ENCODE data around the gene FNBP1.
"Not testable (repeated sequence)": the region's sequence is repeated elsewhere in the genome, so short reads cannot be mapped to it uniquely, and the experiment has no call there.

FNBP1 gene

DNA sequence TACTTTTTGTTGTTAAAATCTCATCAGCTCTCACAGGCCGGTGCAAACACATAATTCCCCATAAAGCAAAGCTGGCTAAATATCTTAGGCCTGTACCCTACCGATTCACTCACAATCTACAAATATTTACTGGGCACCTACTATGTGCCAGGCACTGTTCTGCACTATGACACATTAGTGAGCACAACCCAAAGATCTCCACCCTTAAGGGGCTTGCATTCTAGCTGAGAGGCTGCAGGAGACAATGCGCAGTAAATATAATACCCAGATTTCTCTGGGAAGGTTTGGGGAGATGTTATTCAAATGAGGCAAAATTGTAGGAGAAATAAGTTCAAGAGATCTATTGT lies 53.7 kb downstream of the FNBP1 start:
- no peak for DNase-seq

DNA sequence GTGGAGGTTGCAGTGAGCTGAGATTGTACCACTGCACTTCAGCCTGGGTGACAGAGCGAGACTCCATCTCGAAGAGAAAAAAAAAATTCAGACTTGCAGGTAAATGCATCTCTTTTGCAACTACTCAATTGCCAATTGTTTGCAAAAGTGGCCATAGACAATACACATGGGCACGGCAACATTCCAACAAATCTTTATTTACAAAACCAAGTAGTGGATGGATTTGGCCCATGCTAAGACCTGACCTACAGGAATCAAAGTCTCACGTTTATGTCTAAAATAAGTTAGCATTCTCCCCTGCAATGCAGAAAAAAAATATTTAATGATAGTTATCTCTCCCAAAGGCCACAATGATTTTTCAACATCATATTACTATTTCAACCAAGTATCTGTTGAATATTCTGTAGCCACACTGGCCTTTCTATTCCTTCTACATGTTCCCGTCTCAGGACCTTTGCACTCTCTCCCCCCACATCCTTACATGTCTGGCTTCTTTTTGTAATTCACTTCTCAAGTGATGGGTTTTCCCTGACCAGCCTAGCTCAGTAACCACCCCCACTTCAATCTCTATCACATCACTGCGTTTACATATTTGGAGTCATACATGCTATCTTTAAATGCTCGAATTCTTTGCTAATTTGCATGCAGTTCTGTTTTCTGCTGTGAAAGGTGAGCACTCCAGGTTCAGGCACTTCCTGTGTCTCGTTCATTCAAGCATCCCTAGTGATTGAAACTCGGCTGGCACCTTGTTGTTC lies 54.2 kb downstream of the FNBP1 start:
- DNase-seq: no peak

DNA sequence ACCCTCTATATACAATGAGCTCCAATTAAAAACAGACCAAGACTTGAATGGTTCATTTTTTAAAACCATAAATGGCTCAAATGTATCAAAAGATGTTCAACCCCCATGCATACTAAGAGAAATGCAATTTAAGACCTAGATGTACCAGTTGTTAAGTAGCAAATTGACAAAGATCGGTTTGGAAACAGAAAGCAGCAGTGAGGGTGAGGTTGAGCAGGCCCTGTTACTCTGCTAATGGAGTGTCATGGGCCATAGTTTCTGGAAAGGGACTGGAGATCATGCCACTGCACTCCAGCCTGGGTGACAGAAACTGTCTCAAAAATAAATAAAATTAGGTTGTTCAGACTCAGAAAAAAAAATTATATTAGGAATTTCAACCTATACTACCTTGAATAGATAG lies 55.0 kb downstream of the FNBP1 start:
- no peak for DNase-seq

DNA sequence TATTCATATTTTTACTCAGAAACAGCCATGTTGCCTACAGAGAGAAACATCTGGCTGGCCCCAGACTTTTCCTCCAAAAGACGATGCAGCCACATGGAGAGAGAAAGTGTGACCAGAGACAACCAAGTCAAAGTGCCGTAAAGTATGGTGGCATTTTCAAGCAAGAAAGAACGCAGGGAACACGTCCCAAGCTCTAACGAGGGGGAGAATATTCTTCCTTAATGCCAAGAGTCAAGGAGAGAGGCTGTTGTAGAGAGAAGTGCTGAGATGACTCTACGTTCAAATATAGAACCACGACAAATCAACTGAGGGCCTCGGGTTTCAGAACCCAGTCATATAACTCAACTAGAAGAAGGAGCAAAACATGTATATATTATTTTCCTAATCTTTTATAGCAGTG lies 55.9 kb downstream of the FNBP1 start:
- DNase-seq: no peak

DNA sequence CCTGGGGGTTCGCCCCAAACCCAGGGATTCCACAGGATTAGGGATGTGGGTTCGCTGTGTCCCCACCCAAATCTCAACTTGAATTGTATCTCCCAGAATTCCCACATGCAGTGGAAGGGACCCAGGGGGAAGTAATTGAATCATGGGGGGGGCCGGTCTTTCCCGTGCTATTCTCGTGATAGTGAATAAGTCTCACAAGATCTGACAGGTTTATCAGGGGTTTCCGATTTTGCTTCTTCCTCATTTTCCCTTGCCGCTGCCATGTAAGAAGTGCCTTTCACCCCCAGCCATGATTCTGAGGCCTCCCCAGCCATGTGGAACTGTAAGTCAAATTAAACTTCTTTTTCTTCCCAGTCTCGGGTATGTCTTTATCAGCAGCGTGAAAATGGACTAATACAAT lies 58.4 kb downstream of the FNBP1 start:
- not testable (repeated sequence) for DNase-seq

DNA sequence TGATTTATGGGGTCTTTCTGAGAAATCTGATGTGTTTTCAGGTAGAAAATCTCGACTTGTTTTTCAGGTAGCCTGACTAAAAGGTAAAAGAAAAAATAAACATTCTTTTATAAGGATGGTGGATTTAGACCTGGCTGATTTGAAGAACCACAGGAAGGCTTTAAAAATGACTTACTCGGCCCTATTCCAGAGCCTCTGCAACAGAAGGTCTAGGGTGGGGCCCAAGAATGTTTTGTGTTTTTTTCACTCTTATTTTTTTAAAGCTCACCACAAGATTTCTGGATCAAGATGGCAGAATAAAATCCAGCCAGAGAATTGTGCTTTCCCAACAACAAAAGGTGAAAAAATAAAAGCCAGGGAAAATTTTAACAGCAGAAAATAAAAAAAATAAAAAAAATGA lies 59.1 kb downstream of the FNBP1 start:
- no peak for DNase-seq

DNA sequence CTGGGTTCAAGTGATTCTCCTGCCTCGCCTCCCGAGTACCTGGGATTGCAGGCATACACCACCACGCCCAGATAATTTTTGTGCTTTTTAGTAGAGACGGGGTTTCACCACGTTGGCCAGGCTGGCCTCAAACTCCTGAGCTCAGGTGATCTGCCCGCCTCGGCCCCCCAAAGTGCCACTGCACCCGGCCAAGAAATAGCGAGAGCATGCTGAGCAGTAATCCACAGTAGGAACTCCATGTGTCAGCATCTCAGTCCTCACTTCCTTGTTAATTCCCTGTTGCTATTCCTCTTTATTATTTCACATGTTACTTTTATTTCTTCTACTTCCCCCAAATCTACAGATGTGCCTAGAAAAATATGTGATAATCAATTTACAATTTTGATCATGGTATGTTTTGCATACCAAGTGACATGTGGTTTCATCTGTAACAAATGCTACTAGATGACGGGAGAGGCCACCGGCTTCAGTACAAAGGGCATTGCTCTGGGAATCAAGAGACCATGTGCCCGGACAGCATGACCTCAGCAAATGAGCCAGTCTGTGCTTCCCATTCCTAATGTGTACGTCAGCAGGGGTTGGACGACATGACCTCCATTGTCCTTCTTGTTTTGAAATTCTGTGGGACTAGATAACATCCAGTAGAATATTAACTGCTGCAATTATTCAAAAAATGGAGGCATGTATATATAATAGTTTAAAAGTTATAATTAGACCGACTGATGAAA lies 61.6 kb downstream of the FNBP1 start:
- no peak for DNase-seq

DNA sequence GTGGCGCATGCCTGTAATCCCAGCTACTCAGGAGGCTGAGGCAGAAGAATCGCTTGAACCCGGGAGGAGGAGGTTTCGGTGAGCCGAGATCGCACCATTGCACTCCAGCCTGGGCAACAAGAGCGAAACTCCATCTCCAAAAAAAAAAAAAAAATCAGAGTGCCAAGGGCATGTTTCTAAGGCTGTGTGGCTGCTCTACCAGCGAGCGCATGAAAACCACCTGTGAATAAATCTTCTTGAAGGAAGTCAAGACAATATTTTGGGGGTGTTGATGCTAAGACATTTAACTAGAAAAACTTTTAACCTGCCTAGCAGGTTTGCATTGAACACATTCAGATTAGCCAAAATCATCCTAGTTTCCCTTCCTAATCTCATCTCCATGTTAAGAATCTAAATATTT lies 62.8 kb downstream of the FNBP1 start:
- not testable (repeated sequence) for DNase-seq

DNA sequence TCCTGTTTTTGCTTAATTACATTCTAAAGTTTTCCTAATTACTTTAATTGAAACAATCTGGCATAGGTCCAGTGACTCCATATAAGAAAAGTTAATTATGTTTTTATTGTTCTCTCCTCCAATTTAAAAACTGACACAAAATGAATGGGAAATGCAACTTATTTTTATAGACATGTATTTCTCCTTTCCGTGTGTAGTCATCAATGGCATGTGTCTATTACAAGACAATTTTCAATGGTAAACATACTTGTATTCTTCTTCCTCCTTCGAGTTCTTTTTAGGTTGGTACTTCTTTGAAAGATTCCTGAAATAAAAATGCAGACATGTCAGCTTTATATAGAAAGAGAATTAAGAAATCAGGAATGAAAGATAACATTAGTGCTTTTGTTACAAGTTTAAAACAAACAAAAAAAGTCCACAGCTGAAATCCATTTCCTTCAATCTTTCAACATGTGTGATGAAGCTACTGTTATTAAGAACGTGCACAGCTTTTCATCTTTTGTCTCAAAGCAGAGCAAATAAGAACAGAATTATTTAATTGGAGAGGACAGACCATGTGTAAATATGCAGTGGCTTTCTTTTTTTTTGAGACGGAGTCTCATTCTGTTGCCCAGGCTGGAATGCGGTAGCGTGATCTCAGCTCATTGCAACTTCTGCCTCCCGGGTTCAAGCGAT lies 63.8 kb downstream of the FNBP1 start:
- DNase-seq: no peak

DNA sequence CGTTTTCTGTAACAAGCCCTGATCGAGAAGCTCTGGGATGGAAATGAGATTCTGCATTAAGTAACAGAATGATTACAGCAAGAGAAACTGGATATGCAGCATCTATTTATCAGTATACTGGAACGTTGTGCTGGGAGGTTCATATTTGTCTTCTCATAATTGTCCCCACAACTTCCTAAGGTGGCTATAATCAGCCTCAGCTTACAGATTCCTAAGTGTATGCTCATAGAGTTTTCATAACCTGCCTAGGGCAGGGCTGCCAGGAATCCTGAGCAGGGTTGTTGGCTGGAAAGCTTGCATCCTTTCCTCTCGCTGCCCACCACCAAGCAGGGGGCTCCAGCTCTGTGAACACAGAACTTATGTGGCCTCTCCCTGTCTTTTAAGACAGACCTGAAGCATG lies 70.2 kb downstream of the FNBP1 start:
- no peak for DNase-seq

DNA sequence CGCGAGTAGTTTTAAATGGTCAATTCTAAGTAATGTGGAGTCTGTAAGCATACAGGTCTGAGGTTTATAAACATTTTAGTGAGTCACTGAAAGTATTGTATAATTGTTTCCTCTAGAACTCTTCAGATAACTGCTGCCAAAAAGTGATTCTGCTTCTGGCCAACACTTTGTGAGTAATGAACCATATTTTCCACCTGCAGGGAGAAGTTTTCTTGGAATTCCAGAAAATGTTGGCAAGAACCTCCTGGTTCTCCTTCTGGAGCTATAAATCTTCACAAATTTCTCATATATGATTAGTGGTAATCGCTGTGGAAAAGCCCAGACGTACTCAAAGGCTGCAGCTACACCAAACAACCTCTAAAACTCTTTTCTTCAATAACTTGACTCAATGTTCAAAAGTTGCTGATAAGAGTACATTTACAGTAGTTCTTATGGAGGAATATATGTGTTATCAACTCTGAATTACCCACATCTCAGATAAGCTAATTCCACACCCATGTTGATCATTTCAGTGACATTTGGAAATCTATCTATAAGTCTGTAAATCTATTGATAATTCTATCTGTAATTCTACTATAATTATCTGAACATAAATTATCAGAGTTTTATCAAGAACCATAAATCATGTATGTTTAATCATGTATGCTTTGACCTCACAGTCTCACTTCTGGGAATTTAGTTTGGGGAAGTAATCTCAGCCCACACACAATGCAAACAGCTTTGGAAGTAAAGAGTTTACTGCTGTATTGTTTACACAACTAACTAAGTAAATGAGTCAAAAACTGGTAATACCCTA lies 74.1 kb downstream of the FNBP1 start:
- DNase-seq: no peak

DNA sequence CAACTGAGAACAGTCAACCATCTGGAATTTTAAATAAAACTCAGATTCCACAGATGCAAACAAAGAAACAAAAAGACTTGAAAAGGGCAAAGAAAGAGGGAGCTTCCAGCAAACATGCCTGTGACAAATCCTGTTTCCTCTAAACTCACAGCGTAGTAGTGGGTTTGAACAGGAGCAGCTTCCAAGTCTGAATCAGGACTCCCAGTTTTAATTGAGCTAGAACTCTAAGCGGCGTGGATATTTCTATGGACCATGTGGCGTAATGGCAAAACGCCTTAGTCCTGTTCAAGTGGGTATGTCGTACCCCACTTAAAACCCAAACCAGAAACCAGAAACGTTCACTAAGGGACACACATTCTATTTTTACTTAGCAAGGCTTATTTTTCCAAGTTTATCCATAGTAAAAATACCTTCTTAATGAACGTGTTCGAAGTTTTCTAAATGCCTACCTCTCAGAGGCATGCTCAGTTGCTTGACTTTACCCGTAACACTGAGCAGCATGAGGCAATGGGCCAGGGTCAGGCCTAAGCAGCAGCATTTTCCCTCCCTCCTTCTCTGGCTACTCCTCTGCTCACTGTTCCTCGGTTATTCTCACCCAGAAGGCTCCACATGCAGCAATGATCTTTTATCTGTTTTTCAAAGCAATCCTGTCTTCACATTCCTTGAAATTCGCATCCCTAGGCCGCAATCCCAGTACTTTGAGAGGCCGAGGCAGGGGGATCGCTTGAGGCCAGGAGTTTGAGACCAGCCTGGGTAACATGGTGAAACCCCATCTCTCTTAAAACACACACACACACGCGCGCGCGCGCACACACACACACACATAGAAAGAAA lies 77.9 kb downstream of the FNBP1 start:
- DNase-seq: no peak

DNA sequence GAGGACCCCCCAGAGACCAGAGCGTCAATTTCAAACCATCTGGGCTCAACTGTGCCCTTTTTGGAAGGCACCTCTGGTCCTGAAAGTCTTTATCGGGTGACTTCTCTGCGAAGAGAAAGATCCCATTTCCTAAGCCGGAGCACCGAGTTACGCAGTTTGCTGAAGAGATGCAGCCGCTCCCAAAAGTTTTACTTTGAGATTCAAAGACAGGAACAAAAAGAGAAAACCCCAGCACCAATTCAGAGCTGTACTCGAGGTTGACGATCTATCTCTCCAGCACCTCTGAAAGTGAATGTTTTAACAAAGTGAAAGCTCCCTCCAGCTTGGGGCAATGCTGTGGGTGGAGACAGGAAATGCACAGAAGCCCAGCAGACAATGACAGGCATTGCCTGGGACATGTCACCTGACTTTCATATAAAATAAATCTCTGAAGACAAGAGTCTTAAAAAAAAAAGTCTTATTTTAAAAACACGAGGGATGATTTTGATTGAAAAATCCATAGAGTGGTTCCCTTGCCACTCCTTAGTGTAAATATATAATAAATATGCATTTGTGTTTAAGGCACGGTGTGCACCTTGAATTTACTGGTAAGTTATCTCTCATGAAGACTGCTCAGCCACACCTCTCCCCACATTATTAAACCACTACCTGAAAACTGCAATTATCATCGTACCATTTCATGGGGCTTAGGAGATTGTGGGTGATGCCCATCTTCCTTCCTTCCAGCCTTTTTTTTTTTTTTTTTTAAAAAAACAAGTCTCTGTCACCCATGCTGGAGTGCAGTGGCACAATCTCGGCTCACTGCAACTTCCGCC lies 79.9 kb downstream of the FNBP1 start:
- DNase-seq: no peak

DNA sequence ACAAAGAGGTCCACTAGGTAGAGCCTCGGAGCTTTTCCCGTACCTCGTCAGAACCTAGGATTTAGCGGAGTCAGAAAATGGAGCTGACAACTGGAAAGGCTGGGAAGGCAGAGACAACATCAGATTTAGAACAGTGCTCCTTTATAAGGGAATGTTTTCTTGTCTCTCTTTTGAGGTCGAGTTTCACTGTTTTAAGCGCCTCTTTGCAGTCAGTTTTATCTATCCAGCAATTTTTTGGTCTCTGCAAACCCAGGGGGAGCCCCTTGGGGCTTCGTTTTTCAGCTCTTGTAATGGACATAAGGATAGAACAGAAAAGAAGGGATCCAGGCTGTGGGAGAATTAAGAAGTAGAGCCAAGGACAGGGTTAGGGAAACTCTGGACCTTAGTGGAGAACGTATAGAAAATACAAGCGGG lies 80.5 kb downstream of the FNBP1 start:
- no peak for DNase-seq

DNA sequence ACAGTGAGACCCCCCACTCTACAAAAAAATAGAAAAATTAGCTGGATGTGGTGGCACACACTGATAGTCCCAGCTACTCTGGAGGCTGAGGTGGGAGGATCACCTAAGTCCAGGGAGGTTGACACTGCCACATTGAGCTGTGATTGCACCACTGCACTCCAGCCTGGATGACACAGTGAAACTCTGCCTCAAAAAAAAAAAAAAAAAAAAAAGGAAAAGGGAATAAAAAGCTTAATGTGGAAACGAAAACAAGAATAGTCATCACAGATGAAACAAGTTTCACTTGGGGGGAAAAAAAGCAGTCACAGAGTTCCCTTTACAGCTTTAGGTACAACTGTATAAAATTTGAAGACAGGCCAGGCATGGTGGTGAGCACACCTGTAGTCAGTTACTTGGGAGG lies 84.2 kb downstream of the FNBP1 start:
- no peak for DNase-seq

DNA sequence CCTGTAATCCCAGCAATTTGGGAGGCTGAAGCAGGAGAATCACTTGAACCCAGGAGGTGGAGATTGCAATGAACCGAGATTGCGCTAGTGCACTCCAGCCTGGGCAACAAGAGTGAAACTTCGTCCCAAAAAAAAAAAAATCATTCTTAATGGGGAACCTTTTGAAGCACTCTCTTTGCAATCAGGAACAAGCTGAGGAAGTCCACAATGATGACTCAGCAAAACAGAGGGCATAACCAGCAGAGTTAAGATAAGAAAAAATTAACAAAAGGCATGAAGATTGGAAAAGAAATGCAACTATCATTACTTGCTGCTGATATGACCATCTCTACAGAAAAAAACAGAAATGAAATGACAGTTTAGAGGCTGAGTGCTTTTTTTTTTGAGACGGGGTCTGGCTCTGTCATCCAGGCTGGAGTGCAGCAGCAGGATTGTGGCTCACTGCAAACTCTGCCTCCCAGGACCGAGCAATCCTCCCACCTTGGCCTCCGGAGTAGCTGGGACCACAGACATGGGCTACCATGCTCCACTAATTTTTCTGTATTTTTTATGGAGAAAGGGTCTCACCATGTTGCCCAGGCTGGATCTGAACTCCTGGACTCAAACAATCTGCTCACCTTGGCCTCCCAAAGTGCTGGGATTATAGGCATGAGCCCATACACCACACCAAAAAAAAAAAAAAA lies 88.0 kb downstream of the FNBP1 start:
- DNase-seq: no peak

DNA sequence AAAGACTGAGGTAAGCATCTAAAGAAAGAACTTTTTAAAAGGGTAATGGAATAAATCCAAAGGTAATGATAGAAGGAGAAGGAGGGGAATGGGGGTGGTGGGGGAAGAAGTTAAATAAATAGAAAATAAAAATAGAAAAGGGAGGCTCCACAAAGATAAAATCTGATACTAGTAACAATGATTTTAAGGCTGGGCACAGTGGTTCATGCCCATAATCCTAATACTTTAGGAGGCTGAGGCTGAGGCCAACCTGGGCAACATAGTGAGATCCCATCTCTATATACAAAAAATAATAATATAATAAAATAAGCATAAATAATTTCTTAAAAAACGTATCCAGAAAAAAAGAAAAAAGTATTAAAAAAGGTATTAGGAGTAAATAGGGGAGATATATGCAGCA lies 89.3 kb downstream of the FNBP1 start:
- no peak for DNase-seq

DNA sequence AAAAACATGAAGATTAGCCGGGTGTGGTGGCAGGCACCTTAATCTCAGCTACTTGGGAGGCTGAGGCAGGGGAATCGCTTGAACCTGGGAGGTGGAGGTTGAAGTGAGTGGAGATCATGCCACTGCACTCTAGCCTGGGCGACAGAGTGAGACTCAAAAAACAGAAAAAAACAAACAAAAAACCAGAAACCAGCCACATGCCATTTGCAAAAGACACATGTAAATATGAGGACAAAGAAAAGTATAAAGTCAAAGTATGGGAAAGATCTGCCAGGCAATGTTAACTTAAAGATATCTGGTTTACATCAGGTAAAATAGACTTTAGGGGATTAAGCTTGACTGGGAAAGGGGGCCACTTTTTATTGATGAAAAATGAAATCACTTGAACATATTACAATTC lies 90.7 kb downstream of the FNBP1 start:
- no peak for DNase-seq

DNA sequence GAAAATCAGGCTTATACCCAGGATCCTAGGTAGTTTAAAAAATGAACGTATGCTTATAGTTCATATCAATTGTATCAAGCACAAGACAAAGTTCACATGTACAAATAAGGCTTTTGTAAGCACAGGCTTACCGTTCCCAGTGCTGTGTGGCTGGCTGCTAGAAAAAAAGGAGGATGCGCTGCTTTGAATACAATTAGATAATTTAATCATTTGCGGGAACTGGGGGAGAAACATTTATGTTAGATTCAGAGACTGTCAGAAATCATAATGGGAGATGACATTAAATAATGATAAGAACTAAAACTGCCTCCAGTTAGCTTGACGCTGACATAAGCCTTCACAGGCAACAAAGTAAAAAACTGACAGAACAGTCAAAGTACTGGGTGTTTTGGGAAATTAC lies 93.2 kb downstream of the FNBP1 start:
- no peak for DNase-seq

DNA sequence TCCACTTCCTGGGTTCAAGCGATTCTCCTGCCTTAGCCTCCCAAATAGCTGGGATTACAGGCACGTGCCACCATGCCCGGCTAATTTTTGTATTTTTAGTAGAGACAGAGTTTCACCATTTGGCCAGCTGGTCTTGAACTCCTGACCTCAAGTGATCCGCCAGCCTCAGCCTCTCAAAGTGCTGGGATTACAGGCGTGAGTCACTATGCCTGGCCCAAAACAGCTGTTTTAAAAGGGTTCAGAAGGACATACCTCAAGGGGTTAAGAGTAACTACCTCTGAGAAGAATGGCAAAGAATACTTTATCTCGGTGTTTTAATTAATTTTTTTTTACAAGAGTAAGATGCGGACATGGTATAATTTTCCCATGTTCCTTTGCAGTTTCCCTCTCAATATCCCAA lies 94.4 kb downstream of the FNBP1 start:
- DNase-seq: not testable (repeated sequence)

Data from NCI-H82 (cell line).